Activated CD4-positive, alpha-beta T cell treated with anti-CD3 and anti-CD28 coated beads for 4 hours (primary cell): Measurements from ENCODE around the gene MRPS34.

Experiments used
- DNase-seq, 2 donors: peaks; one replicate each; pipeline ENCODE4 v3.0.0-alpha.2; 2020

The MRPS34 gene

DNA sequence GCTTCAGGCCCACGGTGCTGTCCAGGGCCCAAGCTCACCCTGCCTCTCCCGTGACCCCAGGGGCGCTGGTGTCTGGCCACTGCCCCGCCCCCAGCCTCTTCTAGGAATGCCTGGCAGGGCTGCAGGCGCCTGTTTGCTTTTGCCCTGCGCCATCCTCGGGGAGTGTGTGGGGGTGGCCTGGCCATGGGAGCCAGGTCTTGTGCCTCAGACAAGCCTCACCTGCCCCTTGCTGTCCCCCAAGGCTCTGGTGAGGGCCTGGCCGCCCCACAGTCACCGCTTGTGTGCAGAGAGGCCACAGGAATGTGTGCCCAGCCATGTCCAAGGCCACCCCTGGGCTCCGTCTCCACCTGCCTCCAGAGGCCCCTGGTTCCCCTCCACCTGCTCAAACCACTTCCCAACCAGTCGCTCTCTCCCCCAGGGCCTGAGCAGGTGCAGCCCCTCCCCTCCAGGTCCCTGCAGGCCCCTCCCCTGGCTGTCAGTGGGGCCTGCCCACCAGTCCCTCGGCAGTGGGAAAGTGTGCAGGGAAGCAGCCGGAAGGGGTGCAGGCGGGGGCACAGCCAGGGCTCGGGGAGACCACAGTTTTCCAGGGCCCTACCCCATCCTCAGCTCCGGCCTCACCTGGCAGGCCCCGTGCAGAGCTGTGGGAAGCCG, 21.4 kb upstream of the MRPS34 start:
- no peak for DNase-seq

DNA sequence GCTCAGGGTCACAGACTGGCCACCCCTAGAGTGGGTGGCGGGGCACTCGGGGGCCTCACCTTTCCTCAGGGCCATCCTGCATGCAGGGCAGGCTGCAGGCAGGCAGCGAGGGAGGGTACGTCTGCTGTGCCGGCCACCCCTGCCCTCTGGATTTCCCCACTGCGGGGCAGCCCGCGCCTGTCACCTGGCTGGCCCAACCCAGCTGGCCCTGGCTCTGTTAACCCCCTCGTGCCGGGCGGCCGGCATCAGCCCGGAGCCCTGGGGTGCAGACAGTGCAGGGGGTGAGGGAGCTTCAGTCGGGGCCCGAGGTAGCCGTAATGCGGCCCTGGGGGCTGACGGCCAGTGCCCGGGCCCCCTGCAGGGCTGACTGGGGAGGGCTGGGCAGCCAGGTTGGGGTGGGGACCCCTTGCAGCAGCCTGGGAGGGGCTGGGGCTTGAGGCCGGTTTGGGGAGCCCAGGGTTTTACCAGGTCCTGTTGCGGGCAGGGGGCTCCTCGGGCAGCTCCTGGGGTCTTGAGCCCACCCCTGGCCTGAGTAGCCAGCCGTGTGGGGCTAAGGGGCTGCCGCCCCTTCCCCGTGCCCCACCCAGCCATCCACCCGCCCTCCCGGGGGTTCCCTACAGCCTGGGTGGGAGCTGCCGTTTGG, 20.8 kb upstream of the MRPS34 start, which contains the start of gene IGFALS:
Gene IGFALS, minus strand, starts transcription at position 128 of the 643 bp plus-strand sequence. Its CDS starts 53 bp downstream, at position 75.
- no peak for DNase-seq

DNA sequence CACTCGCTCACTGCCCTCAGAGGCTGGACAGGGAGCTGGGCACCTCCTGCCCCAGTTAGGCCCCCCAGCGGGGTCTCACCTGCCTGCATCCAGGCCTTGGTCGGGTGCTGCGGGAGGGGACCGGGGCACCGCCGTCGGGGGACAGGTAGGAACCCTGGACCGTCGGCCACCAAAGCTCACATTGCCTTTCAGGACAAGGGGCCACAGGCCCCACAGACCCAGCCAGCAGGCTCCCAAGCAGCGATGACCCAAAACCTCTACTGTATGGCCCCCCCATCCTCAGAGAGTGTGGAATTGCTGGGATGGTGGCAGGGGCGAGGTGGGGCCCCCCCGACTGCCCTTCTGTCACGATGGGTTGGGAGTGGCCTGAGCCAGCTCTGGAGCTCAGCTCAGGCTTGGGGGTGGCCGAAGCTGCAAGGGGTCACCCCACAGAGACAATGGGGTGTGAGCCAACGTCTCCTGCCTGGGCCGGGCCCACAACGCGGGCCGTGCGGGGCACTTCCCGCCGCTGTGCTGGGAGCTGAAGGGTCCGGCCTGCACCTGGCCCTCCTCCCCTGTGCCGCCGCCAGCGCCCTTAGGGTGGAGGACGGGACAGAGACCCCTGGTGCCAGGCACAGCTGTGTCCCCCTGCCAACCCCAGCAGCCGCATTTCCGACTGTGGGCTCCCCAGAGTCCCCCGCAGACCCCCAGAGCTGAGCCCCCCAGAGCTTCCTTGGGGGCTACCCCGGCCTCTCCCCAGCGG, 20.1 kb upstream of the MRPS34 start:
- DNase-seq: no peak

DNA sequence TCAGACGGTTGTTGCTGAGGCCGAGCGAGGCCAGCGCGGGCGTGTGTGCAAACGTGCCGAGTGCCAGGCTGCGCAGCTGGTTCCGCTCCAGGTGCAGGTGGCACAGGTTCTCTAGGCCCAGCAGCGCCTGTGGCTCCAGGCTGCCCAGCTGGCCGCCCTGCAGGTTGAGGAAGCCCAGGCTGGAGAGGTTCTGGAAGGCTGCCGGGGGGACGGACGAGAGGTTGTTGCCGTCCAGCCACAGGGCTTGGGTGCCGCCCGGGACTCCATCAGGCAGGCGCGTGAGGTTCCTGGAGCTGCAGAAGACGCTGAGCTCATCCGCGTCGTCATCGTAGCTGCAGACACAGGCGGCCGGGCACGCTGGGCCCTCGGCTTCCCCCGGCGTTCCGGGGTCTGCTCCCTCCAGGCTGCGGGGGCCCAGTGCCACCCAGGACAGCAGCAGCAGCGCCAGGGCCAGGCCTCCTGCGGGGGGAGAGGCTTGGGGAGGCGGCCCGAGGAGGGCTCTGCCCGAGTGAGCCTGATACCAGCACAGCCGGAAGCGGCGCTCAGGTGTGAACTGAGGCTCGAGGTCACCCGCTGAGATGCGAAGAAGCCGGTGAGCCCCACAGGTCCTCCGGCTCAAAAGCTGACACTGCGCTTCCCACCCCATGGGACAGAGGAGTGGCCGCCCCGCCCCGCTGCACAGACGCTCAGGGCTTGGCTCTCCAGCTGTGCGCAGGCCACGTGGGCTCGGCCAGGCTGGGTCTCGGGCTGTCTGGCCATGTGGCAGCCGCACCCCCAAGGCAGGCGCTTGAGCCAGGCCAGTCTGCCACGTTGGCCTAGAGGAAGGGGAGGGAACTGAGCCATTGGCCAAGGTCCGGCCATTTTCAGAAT, 19.2 kb upstream of the MRPS34 start:
- no peak for DNase-seq

DNA sequence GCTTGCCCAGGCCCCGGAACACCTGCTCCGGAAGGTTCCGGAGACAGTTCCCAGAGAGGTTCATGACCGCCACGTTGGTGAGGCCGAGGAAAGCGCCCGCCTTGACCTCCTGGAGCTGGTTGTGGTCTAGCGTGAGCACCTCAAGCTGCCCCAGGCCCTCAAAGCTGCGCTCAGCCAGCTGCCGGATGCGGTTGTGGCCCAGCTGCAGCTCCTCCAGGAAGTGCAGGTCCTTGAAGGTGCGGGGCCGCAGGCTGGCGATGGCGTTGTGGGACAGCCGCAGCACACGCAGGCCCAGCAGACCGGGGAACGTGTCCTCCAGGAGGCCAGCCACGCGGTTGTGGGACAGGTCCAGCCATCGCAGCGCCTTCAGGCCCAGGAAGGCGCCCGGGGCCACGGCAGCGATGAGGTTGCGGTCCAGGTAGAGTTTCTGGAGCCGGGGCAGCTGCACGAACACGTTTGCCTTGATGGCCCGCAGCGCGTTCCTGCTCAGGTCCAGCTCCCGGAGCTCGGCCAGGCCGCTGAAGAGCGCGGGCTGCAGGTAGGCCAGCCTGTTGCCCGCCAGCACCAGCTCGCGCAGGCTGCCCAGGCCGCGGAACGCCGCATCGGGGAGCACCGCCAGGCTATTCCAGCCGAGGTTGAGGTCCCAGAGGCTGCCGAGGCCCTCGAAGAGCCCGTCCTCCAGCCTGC, 18.5 kb upstream of the MRPS34 start:
- DNase-seq: no peak

DNA sequence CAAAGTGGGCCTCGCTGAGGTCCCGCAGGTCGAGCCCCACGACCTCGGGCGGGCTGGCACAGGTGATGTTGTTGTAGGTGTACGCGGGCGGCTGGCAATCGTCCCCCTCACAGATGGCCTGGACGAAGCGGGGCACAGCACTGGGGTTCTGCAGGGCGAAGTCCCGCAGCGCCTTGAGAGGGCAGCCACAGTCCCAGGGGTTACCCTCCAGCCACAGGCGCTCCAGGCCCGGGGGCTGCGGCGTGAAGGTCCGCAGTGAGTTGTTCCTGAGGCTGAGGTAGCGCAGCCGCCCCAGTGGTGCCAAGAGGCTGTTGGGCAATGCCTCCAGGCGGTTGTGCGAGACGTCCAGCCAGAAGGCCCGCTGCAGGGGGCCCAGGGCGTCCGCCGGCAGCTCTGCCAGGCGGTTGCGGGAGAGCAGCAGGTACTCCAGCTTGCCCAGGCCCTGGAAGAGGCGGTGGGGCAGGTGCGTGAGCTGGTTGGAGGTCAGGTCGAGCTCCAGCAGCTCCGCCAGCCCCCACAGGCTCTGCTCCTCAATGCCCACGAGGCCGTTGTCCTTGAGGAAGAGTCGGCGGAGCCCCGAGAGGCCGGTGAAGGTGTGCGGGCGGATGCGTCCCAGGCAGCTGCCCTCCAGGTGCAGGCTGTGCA, 17.8 kb upstream of the MRPS34 start:
- no peak for DNase-seq

DNA sequence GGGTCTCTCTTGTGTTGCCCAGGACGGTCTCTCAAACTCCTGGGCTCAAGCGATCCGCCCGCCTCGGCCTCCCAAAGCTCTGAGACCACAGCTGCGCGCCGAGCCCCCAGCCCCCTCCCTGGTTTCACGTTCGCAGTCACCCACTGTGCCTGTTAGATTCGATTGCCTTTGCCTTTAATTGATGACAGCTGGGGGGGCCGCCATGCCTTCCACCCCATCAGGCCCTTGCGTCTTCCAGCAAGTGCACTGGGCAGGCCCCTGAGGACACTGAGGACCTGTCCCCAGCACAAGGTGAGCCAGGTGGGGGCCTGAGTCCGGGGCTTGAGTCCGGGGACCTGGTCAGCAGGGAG, 17.3 kb upstream of the MRPS34 start:
- no peak for DNase-seq

DNA sequence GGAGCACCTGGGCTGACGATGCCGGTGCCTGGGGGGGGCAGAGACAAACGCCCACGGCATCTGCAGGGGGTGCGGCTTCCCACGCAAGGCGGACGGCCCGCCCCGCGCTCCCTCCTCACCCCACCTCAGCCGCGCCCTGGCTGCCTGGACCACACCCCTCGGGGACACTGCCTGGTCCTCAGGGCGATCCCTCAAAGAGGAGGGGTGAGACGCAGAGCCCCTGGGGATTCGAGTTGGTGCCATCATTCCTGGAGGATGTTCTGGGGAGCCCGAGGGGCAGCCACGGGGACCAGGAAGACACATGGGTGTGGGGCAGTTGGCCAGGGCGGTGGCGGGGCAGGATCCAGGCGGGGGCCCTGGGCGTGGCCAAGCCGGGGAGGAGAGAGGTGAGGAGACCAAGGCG, 16.7 kb upstream of the MRPS34 start:
- DNase-seq: no peak

DNA sequence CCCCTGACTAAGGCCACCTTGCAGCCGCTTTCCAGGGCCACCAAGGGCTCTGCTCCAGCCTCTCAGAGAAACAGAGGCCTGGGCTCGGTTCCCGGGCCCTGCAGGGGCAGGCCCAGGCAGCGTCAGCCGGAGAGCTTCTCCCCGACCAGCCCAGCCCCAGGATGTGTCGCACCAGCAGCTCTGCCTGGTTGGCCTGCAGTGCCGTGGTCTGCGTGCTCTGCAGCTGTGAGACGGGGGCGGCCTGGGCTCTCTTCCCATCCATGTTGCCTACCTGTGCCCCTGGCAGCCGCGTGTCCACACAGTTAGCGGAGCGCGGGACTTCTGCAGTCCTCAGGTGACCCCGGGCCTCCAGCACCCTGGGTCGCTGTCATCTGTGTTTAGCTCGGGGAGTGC, 15.8 kb upstream of the MRPS34 start:
- no peak for DNase-seq

DNA sequence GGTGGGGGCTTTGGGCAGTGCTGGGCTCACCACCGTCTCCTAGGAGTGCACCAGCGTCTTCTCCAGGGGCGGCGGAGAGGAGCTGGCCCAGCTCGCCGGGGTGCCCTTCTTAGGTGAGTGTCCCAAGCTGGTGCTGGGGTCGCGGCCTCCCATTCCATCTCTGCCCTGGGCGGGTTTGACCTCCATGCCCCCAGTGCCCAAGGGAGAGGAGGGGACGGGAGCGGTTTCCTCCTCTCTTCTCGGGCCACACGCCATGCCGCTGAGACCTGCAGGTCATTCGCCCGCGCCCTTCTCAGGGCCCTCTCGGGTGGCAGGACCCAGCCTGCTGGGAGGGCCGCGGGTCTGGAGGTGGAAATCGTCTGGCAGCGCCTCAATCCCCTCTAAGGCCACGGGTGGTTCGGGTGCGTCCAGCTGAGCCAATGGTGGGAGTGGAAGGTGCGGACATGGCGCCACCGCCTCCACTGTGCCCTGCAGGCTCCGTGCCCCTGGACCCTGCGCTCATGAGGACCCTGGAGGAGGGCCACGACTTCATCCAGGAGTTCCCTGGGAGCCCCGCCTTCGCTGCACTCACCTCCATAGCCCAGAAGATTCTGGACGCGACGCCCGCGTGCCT, 15.3 kb upstream of the MRPS34 start:
- no peak for DNase-seq

DNA sequence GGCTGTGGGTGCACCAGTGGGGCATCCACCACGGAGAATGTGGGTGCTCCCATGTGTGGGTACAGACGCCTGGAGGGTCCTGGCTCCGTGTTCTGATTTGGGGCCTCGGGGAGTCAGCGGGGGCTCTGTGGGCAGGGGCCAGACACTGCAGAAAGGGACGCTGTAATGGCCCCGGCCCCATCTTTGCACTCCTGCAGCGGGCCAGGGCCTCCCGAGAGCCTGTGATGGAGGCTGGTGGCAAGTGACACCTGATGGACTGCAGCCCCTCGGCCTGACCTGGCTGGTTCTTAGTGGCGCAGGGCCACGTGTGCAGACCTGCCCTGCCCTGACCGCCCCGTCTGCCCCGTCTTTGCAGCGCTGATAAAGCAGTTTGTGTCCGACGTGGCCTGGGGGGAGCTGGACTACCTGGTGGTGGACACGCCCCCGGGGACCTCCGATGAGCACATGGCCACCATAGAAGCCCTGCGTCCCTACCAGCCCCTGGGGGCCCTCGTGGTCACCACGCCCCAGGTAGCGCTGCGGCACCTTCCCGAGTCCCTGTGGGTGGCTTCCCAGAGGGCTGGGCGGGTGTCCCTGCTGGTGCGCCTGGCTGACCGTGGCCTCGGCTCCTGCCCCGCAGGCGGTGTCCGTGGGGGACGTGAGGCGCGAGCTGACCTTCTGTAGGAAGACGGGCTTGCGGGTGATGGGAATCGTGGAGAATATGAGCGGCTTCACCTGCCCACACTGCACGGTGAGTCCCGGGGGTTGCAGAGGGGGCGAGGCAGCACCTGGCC, 14.6 kb upstream of the MRPS34 start:
- peak in 1 of 2 donors; percentile 0 for DNase-seq

DNA sequence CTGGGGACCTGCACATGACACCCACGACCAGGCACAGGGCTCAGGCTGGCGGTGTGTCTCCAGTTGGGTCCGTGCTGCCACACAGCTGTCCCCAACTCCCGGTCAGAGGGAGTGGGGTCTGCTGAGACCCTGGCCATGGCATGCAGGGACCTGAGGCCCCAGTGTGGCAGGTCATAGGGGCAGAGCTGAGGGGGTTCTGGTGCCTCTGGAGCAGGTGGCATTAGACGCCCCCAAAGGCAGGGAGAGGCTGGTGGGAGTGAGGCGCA, 14.1 kb upstream of the MRPS34 start:
- no peak for DNase-seq

DNA sequence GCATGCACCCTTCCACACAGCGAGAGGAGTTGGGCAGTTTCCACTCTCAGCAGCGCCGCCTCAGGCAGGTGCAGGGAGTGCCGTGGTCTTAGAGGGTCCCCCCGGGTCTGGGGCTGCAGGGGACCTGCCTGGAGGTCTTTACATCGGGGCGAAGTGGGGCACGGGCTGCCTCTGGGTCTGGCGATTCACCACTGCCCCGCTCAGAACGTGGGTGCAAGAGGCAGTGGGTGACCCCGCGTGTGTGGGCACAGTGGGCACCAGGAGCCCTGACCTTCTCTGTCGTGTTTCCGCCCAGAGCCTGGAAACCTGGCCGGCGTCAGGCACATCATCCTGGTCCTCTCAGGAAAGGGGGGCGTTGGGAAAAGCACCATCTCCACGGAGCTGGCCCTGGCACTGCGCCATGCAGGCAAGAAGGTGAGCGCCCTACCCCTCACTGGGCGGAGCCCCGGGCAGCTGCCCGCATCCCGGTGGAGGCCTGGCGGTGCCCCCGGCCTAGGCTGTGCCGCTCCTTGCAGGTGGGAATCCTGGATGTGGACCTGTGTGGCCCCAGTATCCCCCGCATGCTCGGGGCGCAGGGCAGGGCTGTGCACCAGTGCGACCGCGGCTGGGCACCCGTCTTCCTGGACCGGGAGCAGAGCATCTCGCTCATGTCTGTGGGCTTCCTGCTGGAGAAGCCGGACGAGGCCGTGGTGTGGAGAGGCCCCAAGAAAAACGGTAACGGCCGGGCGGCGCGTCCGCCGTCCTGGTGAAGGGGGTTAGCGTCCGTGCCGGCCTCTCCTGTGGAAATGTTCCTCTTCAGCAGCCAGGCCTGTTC, 13.5 kb upstream of the MRPS34 start:
- no peak for DNase-seq

DNA sequence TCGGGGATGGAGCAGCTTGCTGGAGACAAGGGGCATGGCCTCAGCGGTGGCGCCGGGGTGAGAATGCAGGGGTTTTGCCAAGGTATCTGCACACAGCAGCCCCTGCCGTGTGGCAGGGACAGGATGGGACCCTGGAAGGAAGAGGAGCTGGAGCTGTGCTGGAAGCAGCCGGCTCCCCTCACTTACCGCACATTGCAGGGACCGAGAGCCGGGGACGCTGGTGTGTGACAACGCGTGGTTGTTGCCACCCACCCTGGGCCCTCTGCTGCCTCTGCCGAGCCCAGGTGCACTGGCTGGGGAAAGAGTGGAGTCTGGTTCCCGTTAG, 12.9 kb upstream of the MRPS34 start:
- DNase-seq: no peak

DNA sequence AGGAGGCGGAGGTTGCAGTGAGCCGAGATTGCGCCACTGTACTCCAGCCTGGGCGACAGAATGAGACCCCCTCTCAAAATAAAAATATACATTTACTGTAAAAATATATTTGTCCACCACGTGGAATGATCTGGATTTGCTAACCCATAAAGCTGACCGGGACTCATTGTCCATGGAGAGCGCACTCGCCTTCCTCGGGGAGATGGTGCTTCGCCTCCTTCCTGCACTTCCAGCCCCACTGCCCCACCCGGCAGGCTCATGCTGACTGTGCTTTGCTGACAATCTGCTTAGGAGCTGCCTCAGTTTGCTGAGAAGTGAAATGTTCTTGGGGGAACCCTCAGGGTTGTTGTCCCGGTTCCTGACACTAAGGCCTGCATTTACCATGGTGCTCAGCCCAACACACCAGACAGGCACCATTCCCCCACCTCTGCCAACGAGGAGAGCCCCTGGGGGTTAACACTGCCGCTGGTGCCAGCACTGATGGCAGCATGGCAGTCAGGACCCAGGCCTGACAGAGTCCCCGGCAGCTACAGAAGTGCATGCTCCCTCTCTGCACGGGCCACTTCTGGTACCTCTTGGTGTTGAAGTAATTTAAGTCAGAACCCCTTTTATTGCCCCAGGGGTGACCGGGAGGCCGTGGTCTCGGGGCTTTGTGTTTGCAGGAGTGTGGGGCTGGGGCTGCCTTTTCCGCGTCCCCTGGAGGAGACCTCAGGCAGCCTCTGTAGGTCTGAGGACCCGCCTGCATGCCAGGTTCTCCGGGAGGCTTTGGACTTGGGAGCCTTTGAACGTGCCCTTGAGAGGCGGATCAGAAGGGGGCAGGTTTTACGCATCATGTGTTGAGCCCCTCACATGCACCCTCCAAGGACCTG, 12.3 kb upstream of the MRPS34 start:
- DNase-seq: peak in 1 of 2 donors; percentile 1

DNA sequence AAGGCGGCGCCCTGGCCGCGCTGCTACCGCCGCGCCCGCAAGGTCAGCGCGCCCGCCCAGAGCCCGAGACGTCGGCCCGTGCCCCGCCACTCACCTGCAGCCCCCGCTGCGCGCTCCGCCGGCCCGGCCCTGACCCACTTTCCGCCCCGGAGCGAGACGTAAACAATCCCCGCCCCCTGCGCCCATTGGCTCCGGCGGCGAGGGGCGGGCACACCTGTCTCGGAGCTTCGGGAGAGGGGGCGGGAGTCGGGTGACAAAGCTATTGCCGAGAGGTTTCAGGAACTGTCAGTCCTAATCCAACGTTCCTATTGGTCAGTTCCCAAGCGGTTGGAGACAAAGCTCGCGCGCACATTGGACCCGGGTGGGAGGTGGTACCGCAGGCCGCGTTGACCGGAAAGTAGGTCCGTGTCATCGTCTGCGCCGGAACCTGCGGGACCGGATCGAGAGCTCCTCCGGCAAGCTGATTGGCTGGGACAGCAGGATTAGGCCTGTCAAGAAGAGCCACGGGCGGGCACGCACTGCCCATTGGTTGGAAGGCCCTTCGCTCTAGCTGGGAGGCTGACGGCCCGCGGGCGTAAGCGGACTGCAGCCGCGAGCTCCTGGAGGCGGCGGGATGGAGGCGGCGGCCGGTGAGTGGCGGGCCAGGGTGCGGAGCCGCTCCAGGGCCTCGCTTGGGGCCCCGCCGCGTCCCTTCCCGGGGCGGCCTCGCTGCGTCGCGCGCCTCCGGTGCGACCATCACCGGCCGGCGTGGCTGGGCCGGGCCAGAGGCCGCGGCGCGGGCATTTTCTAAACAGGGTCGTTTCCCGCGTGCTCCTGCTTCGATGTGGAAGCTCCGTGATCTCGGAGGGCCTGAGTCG, 9.7 kb upstream of the MRPS34 start, which contains the start of the genes NUBP2 and SPSB3:
Gene NUBP2, plus strand, starts transcription at position 553 of the 857 bp plus-strand sequence. Its CDS starts 61 bp downstream, at position 614.
Gene SPSB3, minus strand, starts transcription at position 164 of the 857 bp plus-strand sequence. CDS start 1,088 bp downstream, outside the sequence.
- DNase-seq: peak; percentile 92 to 97

DNA sequence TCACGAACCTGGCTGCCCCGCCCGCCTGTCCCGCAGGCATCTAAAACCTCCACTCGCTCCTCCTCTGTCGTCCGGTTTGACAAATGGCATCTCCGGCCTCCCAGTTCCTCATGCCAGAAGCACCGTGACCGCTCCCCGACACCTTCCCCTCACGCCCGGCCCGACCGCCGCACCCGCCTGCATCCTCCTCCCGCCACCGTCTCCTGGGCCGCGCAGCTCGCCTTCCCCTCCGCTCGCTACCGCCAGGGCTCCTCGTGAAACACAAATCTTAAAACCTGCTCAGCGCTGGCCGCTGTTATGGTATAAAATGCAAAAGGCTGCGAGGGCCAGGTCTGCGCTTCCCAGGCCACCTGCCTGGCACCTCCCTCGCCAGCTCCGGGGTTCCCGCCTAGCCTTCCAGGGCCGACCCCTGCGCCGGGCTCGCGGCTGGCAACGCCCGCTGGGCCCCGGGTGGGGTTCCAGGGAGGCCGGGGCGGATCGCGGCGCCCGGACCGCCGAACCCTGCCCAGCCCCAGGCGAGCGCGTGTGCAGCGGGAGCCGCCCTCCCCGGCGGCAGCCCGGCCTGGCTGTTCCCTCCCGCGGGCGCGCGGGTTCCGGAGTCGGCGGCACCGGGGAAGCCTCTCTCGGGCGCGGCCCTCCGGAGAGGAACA, 8.9 kb upstream of the MRPS34 start:
- no peak for DNase-seq
